DMS79 treated with DMSO at 0.1 percent for 48 hours (cell line): ENCODE results near the gene LHFPL3.
"Not testable (repeated sequence)": the region's sequence is repeated elsewhere in the genome, so short reads cannot be mapped to it uniquely, and the experiment has no call there.

Experiments
- DNase-seq: peaks from one replicate; lab custom pipeline; 2025; lab: John Stamatoyannopoulos, UW

Gene LHFPL3

GRCh38 chr7:104898434-104898833 is 570.0 kb downstream of the LHFPL3 start:
- DNase-seq, result no peak

GRCh38 chr7:104900525-104901239 is 572.3 kb downstream of the LHFPL3 start:
- no peak for DNase-seq

GRCh38 chr7:104901240-104901619 is 572.8 kb downstream of the LHFPL3 start:
- DNase-seq, result no peak

GRCh38 chr7:104902183-104902582 is 573.8 kb downstream of the LHFPL3 start:
- no peak for DNase-seq

- DNase-seq, result no peak
Measured at GRCh38 chr7:104903044-104903443, 574.6 kb downstream of the LHFPL3 start.

- no peak for DNase-seq
Measured at GRCh38 chr7:104903846-104904245, 575.4 kb downstream of the LHFPL3 start.

GRCh38 chr7:104906032-104906431 is 577.6 kb downstream of the LHFPL3 start:
- DNase-seq, result no peak

GRCh38 chr7:104906556-104906955 is 578.2 kb downstream of the LHFPL3 start:
- DNase-seq, result no peak

GRCh38 chr7:104908636-104909035 is 580.2 kb downstream of the LHFPL3 start:
- DNase-seq, result no peak

GRCh38 chr7:104909096-104909495 is 580.7 kb downstream of the LHFPL3 start:
- no peak for DNase-seq

- DNase-seq, result no peak
Measured at GRCh38 chr7:104914421-104914820, 586.0 kb downstream of the LHFPL3 start.

- no peak for DNase-seq
Measured at GRCh38 chr7:104921596-104921995, 593.2 kb downstream of the LHFPL3 start.

GRCh38 chr7:104922182-104923009 is 594.0 kb downstream of the LHFPL3 start:
- no peak for DNase-seq

- peak; percentile 58 for DNase-seq
Measured at GRCh38 chr7:104923010-104923421, 594.6 kb downstream of the LHFPL3 start.

GRCh38 chr7:104926189-104926588 is 597.8 kb downstream of the LHFPL3 start:
- DNase-seq, result not testable (repeated sequence)

GRCh38 chr7:104926601-104927041 is 598.2 kb downstream of the LHFPL3 start:
- no peak for DNase-seq

- peak; percentile 91 for DNase-seq
Measured at GRCh38 chr7:104927055-104927454, 598.7 kb downstream of the LHFPL3 start.

GRCh38 chr7:104928721-104929400 is 600.5 kb downstream of the LHFPL3 start:
- no peak for DNase-seq

GRCh38 chr7:104929921-104930320 is 601.5 kb downstream of the LHFPL3 start:
- DNase-seq, result no peak

- peak; percentile 11 for DNase-seq
Measured at GRCh38 chr7:104931181-104931781, 602.9 kb downstream of the LHFPL3 start.

- DNase-seq, result no peak
Measured at GRCh38 chr7:104933022-104933421, 604.6 kb downstream of the LHFPL3 start.

GRCh38 chr7:104933521-104933988 is 605.2 kb downstream of the LHFPL3 start:
- no peak for DNase-seq
